NCI-H2227 (cell line): ENCODE results near the gene XYLT2.
A peak's percentile ranks its signal among the peaks of the same experiment; 100 is the strongest.
"Not testable (repeated sequence)": the region's sequence is repeated elsewhere in the genome, so short reads cannot be mapped to it uniquely, and the experiment has no call there.

Source experiments
- DNase-seq: peaks from one replicate; lab custom pipeline; 2025; ENCODE audit not compliant: unreplicated experiment; lab: John Stamatoyannopoulos, UW

XYLT2 gene

DNA sequence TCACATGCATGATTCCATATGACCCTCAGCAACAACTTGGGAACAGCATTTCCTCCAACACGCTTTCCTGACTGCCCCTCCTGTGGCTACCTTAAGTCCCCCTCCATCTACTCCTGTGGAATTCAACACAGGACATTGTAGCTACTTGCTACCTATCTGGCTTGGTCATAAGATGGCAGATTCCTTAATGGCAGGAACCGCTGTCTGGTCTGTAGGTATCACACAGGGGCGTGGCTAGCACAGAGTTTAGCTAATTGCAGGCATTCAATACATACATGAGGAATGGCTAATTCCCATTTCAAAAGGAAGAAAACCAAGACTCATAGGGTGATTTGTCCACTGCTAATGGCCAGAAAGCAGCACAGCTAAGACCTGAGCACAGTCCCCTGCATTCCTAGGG is 42.8 kb downstream of the XYLT2 start:
- DNase-seq = no peak

DNA sequence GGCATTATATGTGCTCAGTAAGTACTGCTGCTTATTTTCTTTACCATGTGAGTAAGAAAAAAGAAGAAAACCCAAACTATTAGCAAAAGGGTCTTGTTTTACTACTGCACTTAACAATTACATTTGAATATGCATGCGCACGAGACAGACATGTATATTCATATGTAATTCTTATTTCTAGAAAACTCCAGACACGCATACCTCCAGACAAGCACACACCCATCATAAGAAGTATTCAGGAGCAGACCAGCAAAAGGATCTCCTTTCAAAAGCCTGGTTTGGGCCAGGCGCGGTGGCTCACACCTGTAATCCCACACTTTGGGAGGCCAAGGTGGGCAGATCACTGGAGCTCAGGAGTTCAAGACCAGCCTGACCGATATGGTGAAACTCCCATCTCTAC is 43.6 kb downstream of the XYLT2 start:
- DNase-seq = no peak

DNA sequence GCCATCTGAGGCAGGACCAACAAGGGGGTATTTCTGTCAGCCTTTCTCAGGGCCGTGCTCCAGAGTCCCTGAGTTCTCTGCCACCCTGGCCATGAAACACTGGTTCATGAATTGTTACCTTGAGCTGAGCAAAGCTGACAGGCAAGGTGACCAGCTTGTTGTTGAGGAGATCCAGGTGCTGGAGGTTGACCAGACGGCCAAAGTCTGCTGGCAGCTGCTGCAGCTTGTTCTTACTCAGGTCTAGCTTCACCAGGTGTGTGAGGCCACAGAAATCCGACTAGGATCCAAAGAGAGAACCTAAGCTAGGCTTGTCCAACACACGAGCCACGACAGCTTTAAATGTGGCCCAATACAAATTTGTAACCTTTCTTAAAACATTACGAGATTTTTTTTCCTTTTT is 46.7 kb downstream of the XYLT2 start:
- DNase-seq = no peak

DNA sequence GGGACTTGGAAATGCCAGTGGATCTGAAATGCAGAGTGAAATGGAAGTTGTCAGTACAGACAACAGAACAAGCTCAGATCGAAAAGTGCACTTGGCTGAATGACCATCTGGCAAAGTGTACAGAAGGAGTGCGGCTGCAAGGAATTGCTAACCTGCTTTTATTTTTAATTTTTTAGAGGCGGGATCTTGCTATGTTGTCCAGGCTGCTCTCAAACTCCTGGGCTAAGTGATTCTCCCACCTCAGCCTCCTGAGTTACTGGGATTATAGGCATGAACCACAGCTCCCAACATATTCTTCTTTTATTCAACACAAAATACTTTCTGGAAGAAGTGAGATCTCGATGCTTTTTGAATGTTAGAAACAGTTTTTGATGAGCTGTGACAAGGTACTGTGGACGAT is 47.8 kb downstream of the XYLT2 start:
- DNase-seq = no peak

DNA sequence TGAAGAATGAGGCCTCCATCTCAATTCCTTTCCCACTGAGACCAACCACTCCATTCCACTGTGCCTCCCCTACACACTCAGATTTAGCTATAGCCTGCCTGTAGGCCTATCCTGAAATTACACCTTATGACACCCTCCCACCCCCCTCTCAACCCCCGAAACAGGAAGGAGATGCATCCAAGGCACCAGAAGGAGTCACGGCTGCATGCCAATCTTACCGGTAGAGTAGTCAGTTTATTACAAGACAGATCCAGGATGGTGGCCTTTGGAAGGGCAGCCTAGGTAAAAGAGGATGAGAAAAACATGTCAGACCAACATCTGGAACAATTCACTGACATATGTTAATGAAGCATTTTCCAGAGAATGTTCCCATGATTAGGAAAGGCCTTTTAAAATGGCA is 48.8 kb downstream of the XYLT2 start:
- DNase-seq = no peak

DNA sequence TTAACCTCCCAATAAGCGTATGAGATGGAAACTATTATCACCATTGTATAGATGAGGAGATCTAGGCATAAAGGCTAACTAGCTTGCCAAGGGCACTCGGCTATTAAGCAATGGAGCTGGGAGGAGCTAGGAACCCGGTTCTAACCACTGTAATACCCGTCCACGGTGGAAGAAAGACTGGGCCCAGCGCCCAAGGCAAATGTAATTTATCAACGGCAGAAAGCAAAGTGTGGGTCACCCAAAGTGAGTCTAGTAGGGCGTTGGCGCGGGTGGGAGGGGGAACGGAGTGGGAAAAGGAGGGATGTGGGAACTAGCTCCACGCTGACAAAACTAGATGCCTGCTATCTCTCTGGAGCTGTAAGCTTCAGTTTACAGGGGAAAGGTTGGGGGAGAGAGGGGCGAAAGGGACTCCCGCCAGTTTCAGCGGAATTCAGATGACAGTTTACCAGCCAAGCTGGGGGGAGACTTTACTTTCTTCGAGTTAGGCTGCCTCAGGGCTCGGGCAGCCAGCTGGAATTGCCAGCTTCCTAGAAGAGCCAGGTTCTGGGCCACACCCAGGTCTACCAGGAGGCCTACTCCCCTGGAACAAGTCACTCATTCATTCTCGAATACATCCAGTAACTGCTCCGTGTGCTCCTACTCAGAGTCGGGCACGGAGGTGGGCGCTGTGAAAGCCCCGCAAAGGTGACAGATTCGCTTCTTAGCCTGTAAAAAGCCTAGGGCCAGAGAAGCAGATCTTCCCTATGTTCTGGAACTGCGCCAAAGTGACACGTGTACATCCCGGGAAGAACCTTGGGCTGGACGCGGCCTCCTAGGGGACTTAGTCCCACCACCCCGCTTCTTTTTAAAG is 50.6 kb downstream of the XYLT2 start:
- peak; percentile 49 for DNase-seq

DNA sequence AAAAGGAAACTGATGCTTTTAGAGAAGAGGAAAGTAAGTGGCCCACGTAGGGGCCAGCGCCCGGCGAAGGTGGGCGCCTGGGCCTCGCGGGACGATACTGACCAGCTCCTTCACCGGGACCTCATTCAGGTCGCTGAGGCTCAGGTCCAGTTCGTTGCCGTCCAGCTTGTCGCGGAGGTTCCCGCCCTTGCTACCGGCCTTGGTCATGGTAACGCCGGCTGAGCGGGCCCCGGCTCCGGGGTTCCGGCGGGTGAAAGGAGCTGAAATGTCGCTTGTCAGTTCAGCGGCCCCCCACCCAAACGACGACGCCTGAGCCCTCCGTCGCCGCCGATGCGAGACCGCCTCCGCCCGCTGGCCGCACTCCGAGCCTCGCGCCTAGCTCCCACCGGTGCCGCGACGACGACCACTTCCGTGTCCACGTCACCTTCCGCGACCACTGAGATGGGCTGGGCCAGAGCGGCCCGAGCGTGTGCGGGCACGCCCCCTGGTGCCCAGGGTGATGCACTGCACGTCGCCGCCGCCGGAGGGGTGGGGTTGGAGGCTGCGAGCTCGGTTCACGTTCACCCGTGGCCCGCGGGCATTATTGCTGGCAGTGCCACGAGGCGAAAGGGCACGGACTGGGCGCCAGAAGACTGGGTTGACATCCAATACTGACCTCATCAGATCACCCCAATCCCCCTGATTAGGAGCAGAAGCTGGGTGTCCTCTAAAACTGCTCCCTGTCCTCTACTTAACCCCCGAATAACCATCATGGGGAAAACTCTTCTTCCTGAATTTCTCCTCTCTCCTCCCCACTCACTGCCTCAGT is 51.4 kb downstream of the XYLT2 start, which contains the start of gene LRRC59:
LRRC59 (minus strand) TSS at position 413 of the 808 bp plus-strand sequence; CDS start at position 207, 206 bp downstream.
- peak; percentile 92 for DNase-seq

DNA sequence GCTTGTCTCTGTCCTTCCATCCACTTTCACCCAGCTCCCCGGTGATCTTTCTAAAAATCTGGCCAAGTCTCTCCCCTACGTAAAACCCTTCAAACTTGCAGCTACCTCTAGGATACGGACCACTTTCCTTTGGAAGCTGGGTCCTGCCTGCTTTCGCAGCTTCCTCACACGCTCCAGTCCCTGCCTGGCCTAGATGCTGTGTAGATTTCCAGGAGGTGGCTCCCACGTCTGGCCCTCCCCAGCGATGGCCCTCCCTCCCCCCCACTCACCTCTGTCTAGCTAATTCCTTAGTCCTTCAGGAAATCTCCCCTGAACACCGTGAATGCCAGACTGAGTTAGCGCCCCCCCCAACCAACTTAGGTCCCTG is 52.0 kb downstream of the XYLT2 start:
- DNase-seq = no peak

DNA sequence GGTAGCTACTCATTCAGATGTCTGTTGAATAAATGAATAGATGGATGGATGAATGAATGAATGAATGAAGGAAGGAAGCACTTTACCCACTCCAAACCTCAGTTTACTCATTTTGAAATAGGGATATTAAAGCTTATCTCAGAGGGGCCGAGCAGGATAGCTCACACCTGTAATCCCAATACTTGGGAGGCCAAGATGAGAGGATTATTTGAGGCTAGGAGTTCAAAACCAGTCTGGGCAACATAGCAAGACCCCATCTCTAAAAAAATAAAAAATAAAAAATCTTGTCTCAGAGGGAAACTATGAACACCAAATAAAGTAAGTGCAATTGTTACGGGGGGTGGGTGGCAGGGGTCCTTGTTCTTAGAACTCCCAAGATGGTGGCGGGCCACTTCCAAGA is 52.7 kb downstream of the XYLT2 start:
- DNase-seq = not testable (repeated sequence)

DNA sequence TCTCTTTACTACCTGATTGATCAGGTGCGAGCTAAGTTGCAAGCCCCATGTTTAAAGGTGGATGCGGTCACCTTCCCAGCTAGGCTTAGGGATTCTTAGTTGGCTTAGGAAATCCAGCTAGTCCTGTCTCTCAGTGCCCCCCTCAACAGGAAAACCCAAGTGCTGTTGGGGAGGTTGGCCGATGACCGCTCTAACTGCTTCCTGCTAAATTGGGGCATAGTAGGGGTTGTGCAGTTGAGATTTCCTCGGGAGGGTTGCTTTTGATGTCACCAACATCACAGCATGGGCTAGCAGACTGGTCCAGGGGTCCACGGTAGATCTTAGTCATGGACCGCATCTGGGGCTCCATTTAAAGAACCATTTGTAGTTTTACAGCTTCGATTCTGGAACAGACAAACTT is 53.7 kb downstream of the XYLT2 start:
- DNase-seq = not testable (repeated sequence)

DNA sequence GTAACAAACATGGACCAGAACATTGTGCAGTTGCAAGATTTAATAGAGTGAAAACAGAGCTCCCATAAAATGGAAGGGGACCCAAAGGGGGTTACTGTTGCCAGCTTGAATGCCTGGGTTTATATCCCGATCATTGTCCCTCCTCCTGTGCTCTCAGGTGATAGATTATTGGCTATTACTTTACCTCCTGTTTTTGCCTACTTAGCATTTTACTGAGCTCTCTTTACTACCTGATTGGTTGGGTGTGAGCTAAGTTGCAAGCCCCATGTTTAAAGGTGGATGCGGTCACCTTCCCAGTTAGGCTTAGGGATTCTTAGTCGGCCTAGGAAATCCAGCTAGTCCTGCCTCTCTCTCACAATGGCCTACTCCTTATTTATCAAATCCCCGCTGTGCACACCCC is 59.4 kb downstream of the XYLT2 start:
- DNase-seq = not testable (repeated sequence)

DNA sequence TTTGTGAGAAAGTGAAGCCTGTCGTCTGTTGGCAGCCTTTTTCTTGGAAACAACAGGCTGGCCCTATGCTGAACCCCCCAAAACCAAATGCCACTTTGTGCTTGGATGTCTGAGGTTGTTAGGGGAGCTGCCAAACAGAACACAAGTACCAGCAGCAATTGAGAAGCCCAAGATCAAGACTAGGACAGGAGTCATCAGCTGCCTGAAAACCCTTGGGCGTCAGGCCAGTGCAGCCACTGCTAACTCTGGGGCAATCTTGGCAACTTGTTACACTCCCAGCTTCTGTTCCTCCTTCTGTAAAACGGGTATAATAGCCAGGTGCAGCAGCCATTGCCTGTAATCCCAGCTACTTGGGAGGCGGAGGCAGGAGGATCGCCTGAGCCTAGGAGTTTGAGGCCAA is 60.7 kb downstream of the XYLT2 start:
- no peak for DNase-seq

DNA sequence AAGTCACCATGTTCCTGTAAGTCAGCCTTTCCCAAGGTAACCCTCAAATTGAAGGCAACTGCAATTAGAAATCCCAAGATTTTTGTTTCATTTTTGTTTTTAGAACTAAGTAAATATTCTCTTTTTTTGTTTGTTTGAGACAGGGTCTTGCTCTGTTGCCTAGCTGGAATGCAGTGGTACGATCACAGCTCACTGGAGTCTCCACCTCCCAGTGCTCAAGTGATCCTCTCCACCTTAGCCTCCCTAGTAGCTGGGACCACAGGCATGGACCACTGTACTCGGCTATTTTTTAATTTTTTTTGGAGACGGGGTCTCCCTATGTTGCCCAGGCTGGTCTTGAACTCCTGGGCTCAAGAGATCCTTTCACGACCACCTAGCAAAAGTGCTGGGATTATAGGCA is 62.0 kb downstream of the XYLT2 start:
- DNase-seq = no peak
